ENCODE measurements around the gene JAZF1.

Gene JAZF1

GRCh38 chr7:28166982-28167715 is 13.4 kb downstream of the JAZF1 start:
- DNase-seq (ENCODE audit: low read depth in 1 of 2, low spot score in 1 of 2): no peak

GRCh38 chr7:28165961-28166955 is 14.3 kb downstream of the JAZF1 start:
- no peak for DNase-seq (ENCODE audit: low read depth in 1 of 2, low spot score in 1 of 2)

DNA sequence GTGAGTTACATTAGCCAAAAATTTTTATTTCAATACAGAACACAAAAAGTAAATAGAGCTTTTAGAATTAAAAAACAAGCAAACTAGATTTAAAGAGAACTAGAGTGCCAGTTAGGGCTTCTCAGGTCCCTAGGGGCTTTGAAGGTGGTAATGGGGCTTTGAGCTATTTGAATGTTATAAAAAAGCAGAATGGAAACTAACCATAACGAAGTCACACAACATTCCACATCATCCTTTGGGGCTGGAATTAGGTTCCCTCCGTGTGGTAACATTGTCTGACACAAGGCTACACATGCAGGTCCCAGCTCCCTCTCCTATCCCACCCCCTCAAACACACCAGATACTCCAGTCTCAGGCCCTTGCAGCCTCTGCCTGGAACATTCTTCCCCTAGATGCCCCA is 15.3 kb downstream of the JAZF1 start:
- DNase-seq (ENCODE audit: low read depth in 1 of 2, low spot score in 1 of 2): no peak

- no peak for DNase-seq (ENCODE audit: low read depth in 1 of 2, low spot score in 1 of 2)
These were observed 16.6 kb downstream of the JAZF1 start for GRCh38 chr7:28163949-28164348.

- no peak for DNase-seq (ENCODE audit: low read depth in 1 of 2, low spot score in 1 of 2)
These were observed 19.3 kb downstream of the JAZF1 start for GRCh38 chr7:28161331-28161730.

- DNase-seq (ENCODE audit: low read depth in 1 of 2, low spot score in 1 of 2): no peak
These were observed 20.0 kb downstream of the JAZF1 start for GRCh38 chr7:28160551-28160991.

- no peak for DNase-seq (ENCODE audit: low read depth in 1 of 2, low spot score in 1 of 2)
These were observed 22.7 kb downstream of the JAZF1 start for GRCh38 chr7:28157831-28158416.

DNA sequence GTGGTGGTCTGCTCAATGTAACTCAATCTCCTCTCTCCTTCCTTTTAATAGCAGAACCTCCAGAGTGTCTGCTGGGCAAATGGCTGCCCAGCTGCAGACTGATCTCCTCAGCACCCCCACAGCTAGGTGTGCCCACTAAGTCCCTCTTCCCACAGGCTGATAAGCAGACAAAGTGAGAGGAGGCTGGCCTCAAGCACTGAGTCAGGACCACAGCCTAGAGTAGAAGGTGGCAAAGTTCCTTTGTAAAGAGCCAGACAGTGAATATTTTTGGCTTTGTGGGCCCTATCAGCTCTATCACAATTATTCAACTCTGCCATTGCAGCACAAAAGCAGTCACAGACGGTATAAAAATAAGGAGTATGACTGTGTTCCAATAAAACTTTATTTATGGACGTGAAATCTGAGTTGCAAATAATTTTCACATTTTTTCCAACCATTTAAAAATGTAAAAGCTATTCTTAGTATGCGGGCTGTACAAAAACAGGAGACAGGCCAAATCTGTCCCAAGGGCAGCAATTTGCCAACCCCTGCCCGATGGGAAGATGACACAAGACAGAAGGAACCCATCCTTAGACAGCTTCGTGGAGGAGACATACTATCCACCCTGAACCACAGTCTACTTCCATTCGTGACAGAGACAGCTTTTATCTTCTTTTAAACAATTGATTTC is 23.4 kb downstream of the JAZF1 start:
- no peak for DNase-seq (ENCODE audit: low read depth in 1 of 2, low spot score in 1 of 2)

DNA sequence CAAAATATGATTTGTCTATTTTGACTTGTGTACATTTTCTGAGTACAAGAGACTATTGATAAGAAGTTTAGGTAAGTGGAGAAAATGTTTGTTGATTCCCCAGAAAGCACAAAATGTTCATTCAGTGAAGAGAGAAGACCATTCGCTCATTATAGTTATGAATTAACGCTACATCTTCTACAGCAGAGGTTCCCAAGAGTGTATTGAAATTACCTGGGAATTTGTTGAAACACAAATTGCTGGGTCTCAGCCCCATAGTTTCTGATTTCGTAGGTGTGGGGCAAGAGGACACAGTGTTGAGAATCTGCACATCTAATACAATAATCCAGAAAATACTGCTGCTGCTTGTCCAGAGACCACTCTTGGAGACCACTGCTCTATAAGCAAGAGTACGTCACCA is 24.2 kb downstream of the JAZF1 start:
- no peak for DNase-seq (ENCODE audit: low read depth in 1 of 2, low spot score in 1 of 2)

DNA sequence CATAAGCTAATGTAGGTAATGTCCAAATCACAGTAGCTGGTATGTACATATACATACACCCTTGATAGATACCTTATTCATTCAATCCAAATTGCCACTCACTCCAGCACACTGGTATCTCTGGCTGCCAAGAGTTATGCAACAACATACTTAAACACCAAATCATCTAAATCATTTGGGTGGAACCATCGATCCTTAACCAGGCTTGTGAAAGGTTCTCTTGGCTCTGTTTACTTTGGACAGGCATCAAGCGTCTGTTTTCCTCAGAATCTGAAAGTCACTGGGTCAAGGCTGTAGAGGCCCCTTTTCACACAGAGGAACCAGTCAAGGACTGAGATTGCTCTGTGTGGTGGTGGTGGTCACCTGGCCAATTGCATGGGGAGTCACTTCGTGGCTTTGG is 24.6 kb downstream of the JAZF1 start:
- no peak for DNase-seq (ENCODE audit: low read depth in 1 of 2, low spot score in 1 of 2)

GRCh38 chr7:28155019-28155660 is 25.5 kb downstream of the JAZF1 start:
- DNase-seq (ENCODE audit: low read depth in 1 of 2, low spot score in 1 of 2): no peak

GRCh38 chr7:28152594-28152993 is 28.0 kb downstream of the JAZF1 start:
- no peak for DNase-seq (ENCODE audit: low read depth in 1 of 2, low spot score in 1 of 2)

DNA sequence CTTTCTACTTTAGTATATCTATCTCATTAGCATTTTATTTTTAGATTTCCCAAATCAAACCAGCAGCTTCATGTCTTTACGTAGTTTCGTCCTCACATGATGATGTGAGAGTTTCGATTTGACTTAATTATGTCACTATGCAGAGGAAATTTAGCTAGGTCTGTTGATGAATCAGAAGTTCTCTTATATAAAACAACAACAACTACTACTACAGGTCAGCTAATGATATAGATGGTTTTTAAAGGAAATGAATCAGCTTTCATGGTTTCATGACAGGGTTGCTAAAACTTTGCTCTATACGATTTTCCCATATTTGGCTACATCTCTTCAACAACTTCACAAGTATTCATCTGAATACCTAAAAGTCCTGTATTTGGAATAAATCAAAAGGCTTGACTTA is 28.6 kb downstream of the JAZF1 start:
- DNase-seq (ENCODE audit: low read depth in 1 of 2, low spot score in 1 of 2): no peak

DNA sequence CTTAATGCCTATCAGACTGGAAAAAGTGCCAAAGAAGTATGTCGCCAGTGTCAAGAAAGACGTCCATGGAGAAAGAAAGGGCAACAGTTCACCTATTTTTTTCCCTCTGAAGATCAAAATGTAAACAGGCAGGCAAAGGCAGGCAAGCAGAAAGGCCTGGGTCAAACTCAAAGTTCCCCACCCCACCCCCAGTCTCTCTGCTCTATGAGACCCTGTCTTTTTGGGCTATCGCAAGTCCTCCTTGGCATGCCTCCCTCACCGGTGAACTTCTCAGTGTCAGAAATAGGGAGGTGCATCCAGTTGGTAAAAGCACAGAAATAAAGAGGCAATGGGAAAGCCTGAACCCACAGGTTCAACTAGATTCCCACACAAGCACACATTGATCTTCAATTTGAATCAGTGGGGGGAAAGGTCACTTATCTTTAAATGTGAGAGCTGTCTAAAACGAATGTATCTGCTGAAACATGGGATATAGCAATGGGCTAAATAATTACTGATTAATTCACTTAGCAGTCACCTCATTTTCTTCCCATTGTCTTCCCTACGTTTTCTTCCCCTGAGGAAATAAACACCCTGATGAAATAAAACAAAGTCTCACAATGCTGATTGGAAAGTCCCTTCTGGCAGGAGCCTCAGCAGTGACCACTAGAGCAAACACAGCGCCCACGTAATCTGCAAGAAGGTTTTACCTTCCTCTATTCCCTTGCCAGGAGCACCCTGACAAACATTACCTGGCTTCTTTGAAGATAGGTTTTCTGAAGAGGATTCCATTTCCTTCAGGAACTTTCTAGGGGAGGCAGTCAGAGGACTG is 31.1 kb downstream of the JAZF1 start:
- DNase-seq (ENCODE audit: low read depth in 1 of 2, low spot score in 1 of 2): no peak

DNA sequence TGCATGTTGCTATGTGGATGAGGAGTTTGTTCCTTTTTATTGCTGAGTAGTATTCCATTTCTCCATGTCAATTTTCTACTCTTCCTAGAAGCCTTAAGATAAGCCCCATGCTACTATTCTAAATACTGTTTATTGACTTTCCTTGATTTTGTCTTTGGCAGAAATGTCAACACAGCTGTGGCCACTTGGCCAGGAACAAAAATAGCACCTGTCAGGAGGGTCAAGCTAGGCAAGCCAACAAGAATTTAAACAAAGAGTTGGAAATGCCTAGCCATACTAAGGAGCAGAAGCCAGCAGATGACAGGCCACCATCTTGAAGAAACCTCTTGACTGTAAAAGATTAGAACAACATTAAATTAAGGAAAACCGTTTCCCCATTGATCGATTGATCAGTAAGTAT is 34.7 kb downstream of the JAZF1 start:
- no peak for DNase-seq (ENCODE audit: low read depth in 1 of 2, low spot score in 1 of 2)

GRCh38 chr7:28145090-28145626 is 35.4 kb downstream of the JAZF1 start:
- DNase-seq (ENCODE audit: low read depth in 1 of 2, low spot score in 1 of 2): no peak

- DNase-seq (ENCODE audit: low read depth in 1 of 2, low spot score in 1 of 2): no peak
These were observed 36.3 kb downstream of the JAZF1 start for GRCh38 chr7:28144266-28144665.

DNA sequence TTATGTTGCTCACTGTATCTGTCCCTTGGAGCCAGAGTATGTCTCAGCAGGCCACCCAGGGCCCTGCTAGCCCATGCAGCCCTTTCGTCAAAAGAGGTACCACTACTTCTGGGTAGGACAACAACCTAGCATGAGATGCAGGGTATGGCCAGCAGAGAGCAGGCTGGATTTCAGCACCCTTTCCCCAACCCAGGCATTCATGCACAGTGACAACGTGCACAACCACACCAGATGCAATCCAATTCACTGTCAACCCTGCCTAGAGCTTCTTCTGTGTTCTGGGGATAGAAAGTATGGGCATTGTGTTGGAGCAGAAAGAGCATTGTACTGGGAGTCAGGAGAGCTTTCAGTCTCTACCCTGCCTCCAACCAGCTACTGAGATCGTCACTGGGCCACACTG is 37.9 kb downstream of the JAZF1 start:
- DNase-seq (ENCODE audit: low read depth in 1 of 2, low spot score in 1 of 2): no peak

- DNase-seq (ENCODE audit: low read depth in 1 of 2, low spot score in 1 of 2): no peak
These were observed 39.6 kb downstream of the JAZF1 start for GRCh38 chr7:28140979-28141378.

GRCh38 chr7:28138837-28139236 is 41.8 kb downstream of the JAZF1 start:
- DNase-seq (ENCODE audit: low read depth in 1 of 2, low spot score in 1 of 2): no peak

Data from activated T-helper 1 cell treated with anti-CD3 and anti-CD28 coated beads, Interleukin-2, amount 50 U/mL, for 16 hours (primary cell).